GM12865 (cell line): Measurements from ENCODE around the gene CEP70.
"Not testable (repeated sequence)": the region's sequence is repeated elsewhere in the genome, so short reads cannot be mapped to it uniquely, and the experiment has no call there.

Experiments
- DNase-seq: peaks from one replicate; pipeline ENCODE4 v3.0.0; 2010; ENCODE audit warnings: low read depth
- H3K4me3 ChIP-seq: 2 replicates; pipeline ENCODE4 v1.5.1; 2011; ENCODE audit warnings: mild to moderate bottlenecking, low read depth, low read length, control low read depth
- TF ChIP-seq, protein P1 (sequence below): IDR thresholded peaks from 2 replicates; pipeline ENCODE4 v1.5.1; 2011; ENCODE audit warnings: low read length, control low read depth, low read depth, inconsistent platforms; ENCODE audit not compliant: insufficient read depth; ENCODE audit errors: missing control alignments

Gene CEP70

DNA sequence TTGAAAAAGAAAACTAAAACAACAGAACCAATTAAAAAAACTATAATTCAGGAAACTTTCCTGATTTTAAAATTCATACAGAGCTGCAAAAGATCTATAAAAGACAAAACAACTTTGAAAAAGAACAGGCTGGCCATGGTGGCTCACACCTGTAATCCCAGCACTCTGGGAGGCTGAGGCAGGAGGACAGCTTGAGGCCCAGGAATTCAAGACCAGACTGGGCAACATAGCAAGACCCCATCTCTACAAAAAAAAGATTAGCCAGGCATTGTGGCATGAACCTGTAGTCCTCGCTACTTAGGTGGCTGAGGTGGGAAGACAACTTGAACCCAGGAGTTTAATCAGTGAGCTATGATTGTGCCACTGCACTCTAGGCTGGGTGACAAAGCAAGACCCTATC lies 6.7 kb downstream of the CEP70 start:
- H3K4me3 ChIP-seq: no peak overlapping the region
- TF ChIP-seq, protein P1, sequence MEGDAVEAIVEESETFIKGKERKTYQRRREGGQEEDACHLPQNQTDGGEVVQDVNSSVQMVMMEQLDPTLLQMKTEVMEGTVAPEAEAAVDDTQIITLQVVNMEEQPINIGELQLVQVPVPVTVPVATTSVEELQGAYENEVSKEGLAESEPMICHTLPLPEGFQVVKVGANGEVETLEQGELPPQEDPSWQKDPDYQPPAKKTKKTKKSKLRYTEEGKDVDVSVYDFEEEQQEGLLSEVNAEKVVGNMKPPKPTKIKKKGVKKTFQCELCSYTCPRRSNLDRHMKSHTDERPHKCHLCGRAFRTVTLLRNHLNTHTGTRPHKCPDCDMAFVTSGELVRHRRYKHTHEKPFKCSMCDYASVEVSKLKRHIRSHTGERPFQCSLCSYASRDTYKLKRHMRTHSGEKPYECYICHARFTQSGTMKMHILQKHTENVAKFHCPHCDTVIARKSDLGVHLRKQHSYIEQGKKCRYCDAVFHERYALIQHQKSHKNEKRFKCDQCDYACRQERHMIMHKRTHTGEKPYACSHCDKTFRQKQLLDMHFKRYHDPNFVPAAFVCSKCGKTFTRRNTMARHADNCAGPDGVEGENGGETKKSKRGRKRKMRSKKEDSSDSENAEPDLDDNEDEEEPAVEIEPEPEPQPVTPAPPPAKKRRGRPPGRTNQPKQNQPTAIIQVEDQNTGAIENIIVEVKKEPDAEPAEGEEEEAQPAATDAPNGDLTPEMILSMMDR: no peak
- DNase-seq: no peak

GRCh38 chr3:138578961-138579574 lies 15.0 kb downstream of the CEP70 start:
- DNase-seq: no peak
- TF ChIP-seq, protein P1: no peak
- no peak overlapping the region for H3K4me3 ChIP-seq

DNA sequence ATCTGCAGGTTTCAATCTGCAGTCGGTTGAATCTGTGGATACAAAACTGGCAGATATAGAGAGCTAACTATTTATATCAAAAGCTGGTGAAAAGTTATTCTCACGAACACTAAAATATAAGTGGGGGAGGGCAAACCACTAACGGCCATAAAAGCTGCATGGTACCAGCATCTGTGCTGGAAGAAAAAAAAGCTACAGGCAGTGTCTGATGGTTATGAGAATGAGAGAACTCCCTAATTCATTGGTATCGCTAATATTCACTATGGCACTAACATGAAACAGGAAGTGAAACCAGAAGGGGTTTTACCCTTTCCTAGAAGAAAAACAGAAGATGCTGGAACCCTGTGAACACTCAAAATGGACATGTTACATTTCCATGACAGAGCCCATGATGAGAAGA lies 15.9 kb downstream of the CEP70 start:
- TF ChIP-seq, protein P1: no peak
- H3K4me3 ChIP-seq: no peak overlapping the region
- DNase-seq: peak; percentile 20

DNA sequence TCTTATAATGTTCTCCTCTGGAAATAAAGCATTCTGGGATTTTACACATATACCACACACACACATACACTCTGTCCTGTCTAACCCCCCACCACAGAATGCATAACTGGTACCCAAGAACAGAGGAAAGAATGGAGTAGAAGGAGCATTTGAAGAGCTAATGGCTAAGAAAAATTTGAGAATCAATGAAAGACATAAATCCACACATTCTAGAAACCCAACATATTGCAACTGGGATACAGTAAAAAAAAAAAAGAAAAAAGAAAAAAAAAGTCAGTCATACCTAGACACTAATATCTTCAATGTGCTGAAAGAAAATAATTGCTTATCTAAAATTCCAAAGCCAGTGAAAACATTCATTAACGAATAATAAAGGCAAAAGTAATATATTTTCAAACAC lies 20.9 kb downstream of the CEP70 start:
- DNase-seq: no peak
- TF ChIP-seq, protein P1: no peak
- H3K4me3 ChIP-seq: no peak overlapping the region

DNA sequence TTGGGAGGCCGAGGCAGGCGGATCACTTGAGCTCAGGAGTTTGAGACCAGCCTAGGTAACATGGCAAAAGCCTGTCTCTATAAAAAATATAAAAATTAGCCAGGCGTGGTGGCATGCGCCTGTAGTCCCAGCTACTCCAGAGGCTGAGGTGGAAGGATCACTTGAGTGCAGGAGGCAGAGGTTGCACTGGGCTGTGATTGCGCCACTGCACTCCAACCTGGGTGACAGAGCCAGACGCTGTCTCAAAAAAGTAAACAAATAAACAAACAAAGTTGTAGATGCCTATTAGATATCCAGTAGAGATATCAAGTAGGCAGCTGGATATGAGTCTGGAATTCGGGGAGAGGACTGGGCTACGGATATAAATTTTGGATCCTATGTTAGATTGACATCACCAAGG lies 24.4 kb downstream of the CEP70 start:
- H3K4me3 ChIP-seq, DNase-seq: not testable (repeated sequence)

- no peak overlapping the region for H3K4me3 ChIP-seq
- TF ChIP-seq, protein P1: no peak
- no peak for DNase-seq
Observed at GRCh38 chr3:138569090-138569489, 25.0 kb downstream of the CEP70 start.

GRCh38 chr3:138567403-138567802 lies 26.7 kb downstream of the CEP70 start:
- H3K4me3 ChIP-seq: no peak overlapping the region
- TF ChIP-seq, protein P1: no peak
- DNase-seq: no peak

GRCh38 chr3:138566293-138566692 lies 27.8 kb downstream of the CEP70 start:
- H3K4me3 ChIP-seq, DNase-seq: not testable (repeated sequence)

DNA sequence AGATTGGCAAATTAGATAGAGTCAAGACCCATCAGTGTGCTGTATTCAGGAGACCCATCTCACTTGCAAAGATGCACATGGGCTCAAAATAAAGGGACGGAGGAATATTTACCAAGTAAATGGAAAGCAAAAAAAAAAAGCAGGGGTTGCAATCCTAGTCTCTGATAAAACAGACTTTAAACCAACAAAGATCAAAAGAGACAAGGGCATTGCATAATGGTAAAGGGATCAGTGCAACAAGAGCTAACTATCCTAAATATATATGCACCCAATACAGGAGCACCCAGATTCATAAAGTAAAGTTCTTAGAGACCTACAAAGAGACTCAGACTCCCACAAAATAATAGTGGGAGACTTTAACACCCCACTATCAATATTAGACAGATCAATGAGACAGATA lies 31.2 kb downstream of the CEP70 start:
- not testable (repeated sequence) for DNase-seq, H3K4me3 ChIP-seq
